Prostate gland (tissue), 2 donors: ENCODE data around the gene TSPAN7.

Source experiments
- CTCF ChIP-seq, 4 experiments: fragments of 200-600 bp in 2 of 4; fragments of 450-650 bp in 2 of 4; sonication (generic) in 2 of 4; IDR thresholded peaks; 1 replicate in 3 of 4; 2 replicates in 1 of 4; pipeline ENCODE4 v1.5.1; 2016 to 2019; ENCODE audit warnings: antibody characterized with exemption in 4 of 4, mild to moderate bottlenecking in 2 of 4, moderate library complexity in 2 of 4
- POLR2A ChIP-seq: fragments of 450-650 bp; IDR thresholded peaks from one replicate; pipeline ENCODE4 v1.6.1; 2016; ENCODE audit warnings: antibody characterized with exemption, mild to moderate bottlenecking
- POLR2AphosphoS5 ChIP-seq: sonication (generic); formaldehyde crosslinking; IDR thresholded peaks from one replicate; pipeline ENCODE4 v1.6.1; 2017; ENCODE audit warnings: antibody characterized with exemption

- no peak for TF ChIP-seq CTCF (IDR thresholded peaks at IDR 0.05)
- no peak for TF ChIP-seq POLR2AphosphoS5
- TF ChIP-seq POLR2A = no peak
These were observed 75.8 kb downstream of the TSPAN7 start for GRCh38 chrX:38636949-38637819.
